ENCODE data around the gene PPP1R12B.
"Not testable (repeated sequence)": the region's sequence is repeated elsewhere in the genome, so short reads cannot be mapped to it uniquely, and the experiment has no call there.

PPP1R12B gene

GRCh38 chr1:202547215-202547614 is 198.7 kb downstream of the PPP1R12B start:
- ChIA-PET POLR2A (ENCODE audit: low non-redundant PET) (no interaction called here), CTCF (interaction anchor here (0.6 to 0.9 kb wide), 2 partner anchors 358 to 361 kb away, joined by 3 read pairs; no protein-coding TSS in a partner anchor)
- no peak overlapping the region for H3K27ac ChIP-seq
- TF ChIP-seq, protein P1, sequence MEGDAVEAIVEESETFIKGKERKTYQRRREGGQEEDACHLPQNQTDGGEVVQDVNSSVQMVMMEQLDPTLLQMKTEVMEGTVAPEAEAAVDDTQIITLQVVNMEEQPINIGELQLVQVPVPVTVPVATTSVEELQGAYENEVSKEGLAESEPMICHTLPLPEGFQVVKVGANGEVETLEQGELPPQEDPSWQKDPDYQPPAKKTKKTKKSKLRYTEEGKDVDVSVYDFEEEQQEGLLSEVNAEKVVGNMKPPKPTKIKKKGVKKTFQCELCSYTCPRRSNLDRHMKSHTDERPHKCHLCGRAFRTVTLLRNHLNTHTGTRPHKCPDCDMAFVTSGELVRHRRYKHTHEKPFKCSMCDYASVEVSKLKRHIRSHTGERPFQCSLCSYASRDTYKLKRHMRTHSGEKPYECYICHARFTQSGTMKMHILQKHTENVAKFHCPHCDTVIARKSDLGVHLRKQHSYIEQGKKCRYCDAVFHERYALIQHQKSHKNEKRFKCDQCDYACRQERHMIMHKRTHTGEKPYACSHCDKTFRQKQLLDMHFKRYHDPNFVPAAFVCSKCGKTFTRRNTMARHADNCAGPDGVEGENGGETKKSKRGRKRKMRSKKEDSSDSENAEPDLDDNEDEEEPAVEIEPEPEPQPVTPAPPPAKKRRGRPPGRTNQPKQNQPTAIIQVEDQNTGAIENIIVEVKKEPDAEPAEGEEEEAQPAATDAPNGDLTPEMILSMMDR (conservative IDR thresholded peaks at IDR 0.05; ENCODE audit: low read depth) = no peak
- no peak for DNase-seq (ENCODE audit: low spot score)

DNA sequence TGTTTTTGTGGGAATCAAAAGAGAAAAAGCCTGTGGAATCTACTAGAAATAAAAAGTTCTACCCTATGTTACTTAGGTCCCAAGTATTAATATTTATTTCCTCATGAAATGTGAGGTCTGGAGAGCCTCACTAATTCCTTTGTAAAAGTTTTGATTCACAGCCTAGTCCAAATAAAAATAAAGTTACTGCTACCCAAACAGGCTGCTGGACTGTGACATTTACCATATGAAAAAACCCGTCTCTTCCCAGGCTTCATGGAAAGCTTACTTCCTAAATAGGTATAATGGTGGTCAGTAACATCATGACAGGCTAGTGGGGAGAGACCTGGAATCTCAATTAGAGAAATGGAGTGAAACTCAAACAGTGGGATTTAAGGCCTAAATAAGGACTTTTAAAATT is 201.6 kb downstream of the PPP1R12B start:
- CTCF ChIA-PET = interaction anchor here (0.7 kb wide), 1 partner anchor 64 kb away, joined by 4 read pairs; no protein-coding TSS in a partner anchor
- H3K27ac ChIP-seq; DNase-seq (ENCODE audit: low spot score); POLR2A ChIA-PET (ENCODE audit: low non-redundant PET): not testable (repeated sequence)

DNA sequence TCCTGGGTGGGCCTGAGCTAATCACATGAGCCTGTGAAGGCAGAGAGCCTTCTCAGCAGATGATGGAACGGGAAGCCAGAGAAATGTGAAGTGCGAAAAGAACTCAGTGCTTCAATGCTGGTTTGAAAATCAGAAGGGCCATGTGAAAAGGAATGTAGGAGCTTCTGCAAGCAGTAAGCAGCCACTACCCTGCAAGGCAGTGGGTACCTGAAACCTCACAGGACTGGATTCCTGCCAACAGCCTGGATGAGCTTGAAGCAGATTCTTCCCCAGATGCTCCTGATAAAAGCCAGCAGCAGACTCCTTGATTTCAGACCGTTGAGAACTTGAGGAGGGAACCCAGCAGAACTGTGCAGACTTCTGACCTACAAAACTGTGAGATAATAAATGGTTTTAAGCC is 203.2 kb downstream of the PPP1R12B start:
- no peak for DNase-seq (ENCODE audit: low spot score)
- H3K27ac ChIP-seq = no peak overlapping the region
- ChIA-PET POLR2A (ENCODE audit: low non-redundant PET) (no interaction called here), CTCF (interaction anchor here (0.6 kb wide), 1 partner anchor 39 kb away, joined by 3 read pairs; no protein-coding TSS in a partner anchor)
- TF ChIP-seq, protein P1 (conservative IDR thresholded peaks at IDR 0.05; ENCODE audit: low read depth) = no peak

DNA sequence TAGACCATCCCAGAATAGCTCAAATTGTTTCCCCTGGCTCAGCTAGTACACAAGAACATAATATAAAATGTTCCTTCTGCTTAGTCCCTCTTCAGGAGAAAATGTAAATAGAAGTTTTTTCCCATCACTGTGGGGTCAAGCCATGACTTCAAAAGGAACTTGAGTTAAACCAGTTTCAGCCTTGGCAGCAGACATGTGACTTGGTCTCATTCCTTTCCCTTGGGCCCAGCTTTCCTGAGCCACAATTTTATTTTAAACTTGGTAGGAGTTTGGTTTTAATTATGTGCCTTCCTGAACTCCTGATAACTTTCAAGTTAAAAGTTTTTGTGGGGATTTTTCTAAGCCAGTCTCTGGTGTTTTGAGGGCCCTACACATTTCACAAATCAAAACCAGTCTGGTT is 204.1 kb downstream of the PPP1R12B start:
- CTCF ChIA-PET; POLR2A ChIA-PET (ENCODE audit: low non-redundant PET); H3K27ac ChIP-seq; DNase-seq (ENCODE audit: low spot score): not testable (repeated sequence)

- H3K27ac ChIP-seq; DNase-seq (ENCODE audit: low spot score); POLR2A ChIA-PET (ENCODE audit: low non-redundant PET): not testable (repeated sequence)
- CTCF ChIA-PET = interaction anchor here (0.6 kb wide), 1 partner anchor 25 kb away, joined by 3 read pairs; no protein-coding TSS in a partner anchor
These were observed 204.6 kb downstream of the PPP1R12B start for GRCh38 chr1:202553078-202553477.

DNA sequence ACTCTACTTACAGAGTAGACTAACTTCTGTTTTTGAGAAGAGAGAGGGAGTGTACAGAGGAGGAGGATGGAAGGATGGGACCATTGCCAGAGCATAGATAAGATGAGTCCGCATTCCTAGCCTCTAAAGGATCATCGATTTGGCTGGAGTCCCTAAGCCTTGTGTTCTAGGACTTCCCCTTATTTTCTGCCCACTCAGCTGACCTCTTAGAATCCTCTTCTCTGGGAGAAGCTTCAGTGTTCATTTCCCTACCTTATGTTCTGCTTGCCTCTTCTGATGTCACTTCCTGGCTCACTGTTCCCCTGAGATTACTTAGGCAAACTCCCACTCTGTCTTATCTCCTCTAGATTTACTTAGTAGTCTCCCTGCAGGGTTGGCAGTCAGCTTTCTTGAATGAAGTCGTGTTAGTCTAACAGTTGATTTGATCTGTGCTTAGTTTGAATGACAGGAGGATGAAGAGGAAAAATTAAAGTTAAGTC is 205.1 kb downstream of the PPP1R12B start:
- TF ChIP-seq, protein P1 (conservative IDR thresholded peaks at IDR 0.05; ENCODE audit: low read depth) = no peak
- ChIA-PET CTCF (interaction anchor here (0.6 kb wide), 1 partner anchor 24 kb away, joined by 3 read pairs; no protein-coding TSS in a partner anchor), POLR2A (ENCODE audit: low non-redundant PET) (no interaction called here)
- H3K27ac ChIP-seq = no peak overlapping the region
- DNase-seq (ENCODE audit: low spot score) = no peak

DNA sequence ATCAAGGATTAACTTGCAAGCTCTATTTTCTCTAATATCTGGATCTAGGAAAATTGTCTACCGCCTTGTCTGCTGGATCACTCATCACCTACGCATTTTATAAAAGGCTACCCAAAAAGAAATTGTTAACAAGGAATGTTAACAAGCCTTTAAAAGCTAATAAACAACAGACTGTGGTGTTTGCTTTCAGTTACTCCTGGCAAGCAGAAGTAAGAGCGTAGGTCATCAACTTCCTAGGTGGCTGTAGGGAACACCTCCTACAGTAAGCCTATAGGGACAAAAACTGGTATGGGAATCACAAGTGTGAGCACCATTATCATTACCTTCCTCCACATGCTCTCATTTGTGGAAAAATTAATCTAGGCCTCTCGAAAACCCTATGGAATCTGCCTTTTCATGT is 206.1 kb downstream of the PPP1R12B start:
- POLR2A ChIA-PET (ENCODE audit: low non-redundant PET); CTCF ChIA-PET: not testable (repeated sequence)

DNA sequence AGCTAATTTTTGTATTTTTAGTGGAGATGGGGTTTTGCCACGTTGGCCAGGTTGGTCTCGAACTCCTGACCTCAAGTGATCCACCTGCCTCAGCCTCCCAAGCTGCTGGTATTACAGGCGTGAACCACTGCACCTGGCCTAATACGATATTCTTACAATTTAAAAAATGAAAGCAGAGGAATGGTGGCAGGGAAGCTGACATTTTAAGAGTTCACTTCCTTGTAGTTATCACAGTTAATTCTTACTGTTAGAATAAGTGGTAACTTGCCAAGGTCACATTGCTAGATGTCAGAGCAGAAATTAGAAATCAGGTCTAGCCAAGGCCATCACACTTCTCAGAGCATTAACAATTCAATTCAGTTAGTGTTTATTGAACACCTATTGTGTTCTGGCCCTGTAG is 207.5 kb downstream of the PPP1R12B start:
- POLR2A ChIA-PET (ENCODE audit: low non-redundant PET); H3K27ac ChIP-seq; DNase-seq (ENCODE audit: low spot score): not testable (repeated sequence)
- CTCF ChIA-PET = interaction anchor here (0.6 kb wide), 1 partner anchor 116 kb away, joined by 3 read pairs; no protein-coding TSS in a partner anchor

More for the DNA sequence above, 206.1 kb downstream of the PPP1R12B start:
- not testable (repeated sequence) for H3K27ac ChIP-seq; DNase-seq (ENCODE audit: low spot score)

DNA sequence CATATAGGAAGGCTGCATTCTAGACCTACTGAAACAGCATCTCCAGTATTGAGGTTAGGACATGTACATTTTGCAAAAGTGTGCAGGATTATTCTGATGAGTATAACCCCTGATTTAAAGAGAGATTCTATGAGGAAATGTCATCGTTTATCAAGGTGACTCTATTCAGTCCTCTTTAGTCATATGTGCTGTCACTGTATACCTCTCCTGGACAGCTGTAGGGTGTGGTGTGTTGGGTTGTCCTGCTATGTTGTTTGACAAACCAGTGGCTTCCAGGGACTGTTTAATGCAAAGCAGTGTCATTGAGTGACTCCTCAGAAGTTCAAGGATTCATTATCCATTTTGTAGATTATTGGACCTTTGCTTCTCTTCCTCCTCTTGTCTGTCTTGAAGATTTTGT is 209.2 kb downstream of the PPP1R12B start:
- H3K27ac ChIP-seq; DNase-seq (ENCODE audit: low spot score); POLR2A ChIA-PET (ENCODE audit: low non-redundant PET): not testable (repeated sequence)
- CTCF ChIA-PET = interaction anchor here (0.7 kb wide), 1 partner anchor 179 kb away, joined by 3 read pairs; no protein-coding TSS in a partner anchor

GRCh38 chr1:202561240-202561639 is 212.7 kb downstream of the PPP1R12B start:
- no peak overlapping the region for H3K27ac ChIP-seq
- ChIA-PET CTCF (interaction anchor here (2.0 kb wide), 1 partner anchor 39 kb away, joined by 10 read pairs; no protein-coding TSS in a partner anchor), POLR2A (ENCODE audit: low non-redundant PET) (no interaction called here)
- no peak for DNase-seq (ENCODE audit: low spot score)
- TF ChIP-seq, protein P1 (conservative IDR thresholded peaks at IDR 0.05; ENCODE audit: low read depth) = no peak
